Motor neuron (in vitro differentiated cells): ENCODE measurements around the gene IGF1R. TPM values are rescaled to one million over a fixed set of nuclear protein-coding genes. Genes with fewer than 3 reads are reported as not detected.

Experiments used
- ATAC-seq, 8 experiments: fragments of 200-7000 bp; cut with Tn5 transposase; replicated peaks in 6 of 8; 2 replicates each; pipeline ENCODE4 v1.8.0; 2021; ENCODE audit warnings: mild to moderate bottlenecking in 8 of 8, moderate library complexity in 8 of 8
- H3K27ac ChIP-seq, 2 donors: fragments of 250-450 bp; sonication (Bioruptor Pico); 2 replicates each; pipeline ENCODE4 v1.9.0; 2021; ENCODE audit warnings: antibody characterized with exemption in 2 of 2, mild to moderate bottlenecking in 2 of 2, moderate library complexity in 1 of 2
- H3K4me1 ChIP-seq, 2 donors: fragments of 250-450 bp; sonication (Bioruptor Pico); replicated peaks in 1 of 2; 2 replicates each; pipeline ENCODE4 v1.6.1; 2021; ENCODE audit warnings: antibody characterized with exemption in 2 of 2, mild to moderate bottlenecking in 2 of 2, moderate library complexity in 1 of 2
- H3K4me3 ChIP-seq, 5 donors: fragments of 250-450 bp; sonication (Bioruptor Pico); 2 replicates each; pipeline ENCODE4 v1.9.0; 2021; ENCODE audit warnings: antibody characterized with exemption in 5 of 5, mild to moderate bottlenecking in 5 of 5, moderate library complexity in 4 of 5
- WGBS, 10 experiments: fragments of 450-650 bp; shearing (Covaris generic); methylation state at CpG; one replicate each; pipeline ENCODE4 v1.0.0; 2022; 5-methylcytosine and 5-hydroxymethylcytosine counted together
- in situ Hi-C, 9 experiments: fragments of 400-800 bp; cut with MboI; loops; one replicate each; pipeline ENCODE4 v1.15.0; 2021; ENCODE audit warnings: low sequenced_read_pairs in 9 of 9, low pct_unique_long_range_greater_than_20kb in 2 of 9; ENCODE audit not compliant: unreplicated experiment in 9 of 9
- total RNA-seq, 8 experiments: library from RNA; unstranded; fragments of 300-600 nt; gene quantifications; 2 replicates each; pipeline versions ENCODE4 v1.2.3 to v1.2.4, GENCODE V29; 2022

The IGF1R gene
- total RNA-seq, 8 experiments from 2014 or later: 12.5 to 43.5 (median 26.1) TPM

DNA sequence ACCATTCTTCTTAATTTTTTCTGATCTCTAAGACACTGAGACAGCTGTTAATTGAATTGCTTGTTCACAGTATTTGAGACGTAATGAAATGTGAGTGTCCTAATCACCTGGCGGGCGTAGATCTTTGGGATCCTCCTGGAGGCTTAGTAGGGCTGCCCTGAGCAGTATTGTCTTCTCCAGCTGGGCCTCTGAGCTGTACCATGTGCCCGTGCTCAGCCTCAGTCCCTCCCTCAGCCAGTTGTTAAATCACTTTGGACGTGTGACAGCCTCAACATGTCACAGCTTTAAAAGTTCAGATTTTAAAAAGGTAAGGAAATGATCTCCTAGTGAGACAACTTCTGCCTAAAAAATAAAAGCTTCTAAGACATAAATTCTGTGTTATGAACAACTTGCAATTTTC lies 35.5 kb downstream of the IGF1R start:
- in situ Hi-C loops: no loop called here
- 14 to 70% (median 44%) methylated on average over 1 to 5 of the region's 5 CpGs; no CpG with 5 or more reads in 1 of the 10 experiments for WGBS, 10 experiments
- peak in 4 of 8 experiments; percentile 45 to 75 (median 57) for ATAC-seq
- Histone ChIP-seq H3K27ac (no peak overlapping the region), H3K4me3 (no peak overlapping the region), H3K4me1 (peaks cover 12 to 19% of the 10 kb centered on the region in 2 donors)

DNA sequence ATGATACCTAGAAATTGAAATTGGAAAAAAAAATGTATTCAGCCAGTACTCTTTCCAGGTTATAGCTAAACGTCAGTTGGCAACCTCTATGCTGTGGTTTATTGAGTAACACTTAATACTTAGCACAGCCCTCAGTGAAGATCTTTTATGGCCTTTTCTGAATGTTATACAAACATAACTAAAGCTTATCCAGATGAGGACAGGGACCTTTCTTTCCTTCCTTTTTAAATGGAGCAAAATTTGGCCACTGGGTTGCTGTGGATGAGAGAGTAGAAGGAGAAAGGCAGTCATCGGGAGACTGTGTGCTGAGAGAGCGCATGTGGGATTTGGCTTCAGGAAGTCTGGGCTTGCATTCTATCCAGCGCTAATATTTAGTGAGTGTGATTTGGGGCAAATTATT lies 36.1 kb downstream of the IGF1R start:
- no peak overlapping the region for H3K4me3 ChIP-seq
- H3K4me1 ChIP-seq: peaks cover 12 to 19% of the 10 kb centered on the region in 2 donors
- H3K27ac ChIP-seq: no peak overlapping the region
- 26 to 94% (median 50%) methylated on average over 2 to 4 of the region's 4 CpGs; no CpG with 5 or more reads in 3 of the 10 experiments for WGBS, 10 experiments
- peak in 1 of 8 experiments; percentile 22 for ATAC-seq
- in situ Hi-C loops: no loop called here

DNA sequence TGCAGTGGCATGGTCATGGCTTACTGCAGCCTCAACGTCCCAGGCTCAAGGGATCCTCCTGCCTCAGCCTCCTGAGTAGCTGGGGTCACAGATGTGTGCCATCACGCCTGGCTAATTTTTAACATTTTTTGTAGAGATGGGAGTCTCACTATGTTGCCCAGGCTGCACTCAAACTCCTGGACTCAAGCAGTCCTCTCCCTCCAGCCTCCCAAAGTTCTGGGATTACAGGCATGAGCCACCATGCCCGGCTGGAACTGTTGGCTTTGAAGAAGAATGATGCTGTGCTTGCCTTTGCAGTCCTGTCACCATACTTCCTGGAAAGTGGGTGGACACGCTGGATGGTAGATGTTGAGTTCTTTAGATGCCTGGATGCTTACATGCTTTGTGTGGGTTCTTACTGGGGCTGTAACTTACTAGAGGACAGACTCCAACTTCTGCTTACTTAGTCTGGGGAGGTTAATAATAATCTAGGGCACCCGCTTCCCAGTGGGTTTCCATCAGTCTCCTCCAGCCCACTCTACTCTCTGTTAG lies 36.7 kb downstream of the IGF1R start:
- Histone ChIP-seq H3K4me3 (no peak overlapping the region), H3K27ac (no peak overlapping the region), H3K4me1 (peaks cover 12 to 21% of the 10 kb centered on the region in 2 donors)
- in situ Hi-C loops: no loop called here
- WGBS, 10 experiments: 33 to 100% (median 93%) methylated on average over 1 to 4 of the region's 5 CpGs; no CpG with 5 or more reads in 1 of the 10 experiments
- ATAC-seq: no peak

DNA sequence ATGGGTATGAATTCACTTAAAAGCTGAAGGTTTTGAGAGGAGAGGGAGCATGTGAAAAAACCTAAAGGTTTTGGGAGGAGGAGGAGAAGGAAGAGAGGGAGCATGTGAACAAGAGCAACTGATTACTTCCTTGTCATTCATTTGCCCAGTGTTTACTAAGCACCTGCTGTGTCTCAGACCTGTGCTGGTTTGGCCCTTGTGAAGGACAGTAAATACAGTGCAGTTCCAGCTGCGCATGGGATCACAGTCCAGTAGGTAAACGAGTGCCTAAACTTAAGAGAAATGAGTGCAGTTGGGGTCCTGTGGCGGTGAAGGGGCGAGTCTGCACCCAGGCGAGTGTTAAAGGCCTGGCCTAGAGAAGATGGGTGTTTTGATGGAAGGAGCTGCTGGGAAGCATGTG lies 38.6 kb downstream of the IGF1R start:
- WGBS, 10 experiments: 70 to 94% (median 90%) methylated on average over 1 to 4 of the region's 5 CpGs; no CpG with 5 or more reads in 5 of the 10 experiments
- Histone ChIP-seq H3K4me1 (peaks cover 12 to 22% of the 10 kb centered on the region in 2 donors), H3K4me3 (no peak overlapping the region), H3K27ac (no peak overlapping the region)
- ATAC-seq: no peak
- in situ Hi-C loops: no loop called here

DNA sequence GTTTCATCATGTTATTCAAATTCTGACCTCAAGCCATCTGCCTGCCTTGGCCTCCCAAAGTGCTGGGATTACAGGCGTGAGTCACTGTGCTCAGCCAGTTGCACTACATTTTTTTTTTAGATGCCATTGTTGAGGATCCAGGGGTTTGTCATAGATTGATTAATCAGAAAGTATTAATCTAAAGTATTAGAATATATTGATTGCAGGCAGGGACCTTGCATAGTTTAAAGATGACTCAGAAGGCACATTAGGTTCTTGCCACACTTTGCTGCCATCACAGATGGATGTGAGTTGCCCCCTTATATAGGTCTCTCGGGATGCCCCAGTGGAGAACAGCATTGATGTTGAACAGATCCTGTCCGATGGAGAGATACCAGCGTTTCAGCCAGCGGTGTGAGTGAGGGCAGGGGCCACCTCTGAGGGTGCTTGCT lies 41.1 kb downstream of the IGF1R start:
- Histone ChIP-seq H3K4me3 (no peak overlapping the region), H3K4me1 (peaks cover 10 to 33% of the 10 kb centered on the region in 2 donors), H3K27ac (no peak overlapping the region)
- in situ Hi-C loops: no loop called here
- WGBS, 10 experiments: 40 to 100% (median 79%) methylated on average over 1 to 4 of the region's 5 CpGs; no CpG with 5 or more reads in 4 of the 10 experiments
- peak in 7 of 8 experiments; percentile 3 to 84 (median 42) for ATAC-seq

DNA sequence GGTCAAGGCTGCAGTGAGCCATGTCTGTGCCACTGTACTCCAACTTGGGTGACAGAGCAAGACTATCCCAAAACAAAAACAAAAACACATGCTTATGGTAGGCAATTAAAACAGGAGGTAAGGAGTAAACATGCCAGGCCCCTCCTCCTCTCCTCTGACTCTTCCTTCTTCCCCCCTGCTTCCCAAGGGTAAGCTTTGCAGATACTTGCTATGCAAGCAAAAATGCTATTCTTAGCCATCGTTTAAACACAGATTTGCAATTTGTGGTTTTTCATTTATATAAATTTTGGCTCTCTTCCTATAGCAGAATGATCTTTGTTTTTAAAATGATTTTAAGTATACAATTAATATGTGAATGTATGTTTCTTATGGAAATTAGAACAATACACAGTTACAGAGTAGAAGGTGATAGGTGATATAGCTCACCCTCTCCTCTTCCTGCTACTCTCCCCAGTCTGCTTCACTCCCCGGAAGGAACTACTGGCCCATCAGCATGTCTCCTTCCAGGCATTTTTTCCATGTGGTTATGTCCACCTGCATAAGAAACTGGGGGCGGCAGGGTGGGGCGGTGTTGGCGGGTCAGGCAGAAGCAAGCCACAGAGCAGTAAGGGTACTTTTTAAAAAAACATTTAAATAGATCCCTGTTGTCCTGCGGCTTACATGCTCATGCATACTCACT lies 42.1 kb downstream of the IGF1R start:
- ATAC-seq: peak in 2 of 8 experiments; percentile 55 to 84
- in situ Hi-C loops: no loop called here
- Histone ChIP-seq H3K27ac (no peak overlapping the region), H3K4me1 (peaks cover 18 to 42% of the 10 kb centered on the region in 2 donors), H3K4me3 (no peak overlapping the region)
- WGBS, 10 experiments: 0 to 100% (median 77%) methylated on average over 1 to 6 of the region's 6 CpGs; no CpG with 5 or more reads in 2 of the 10 experiments

DNA sequence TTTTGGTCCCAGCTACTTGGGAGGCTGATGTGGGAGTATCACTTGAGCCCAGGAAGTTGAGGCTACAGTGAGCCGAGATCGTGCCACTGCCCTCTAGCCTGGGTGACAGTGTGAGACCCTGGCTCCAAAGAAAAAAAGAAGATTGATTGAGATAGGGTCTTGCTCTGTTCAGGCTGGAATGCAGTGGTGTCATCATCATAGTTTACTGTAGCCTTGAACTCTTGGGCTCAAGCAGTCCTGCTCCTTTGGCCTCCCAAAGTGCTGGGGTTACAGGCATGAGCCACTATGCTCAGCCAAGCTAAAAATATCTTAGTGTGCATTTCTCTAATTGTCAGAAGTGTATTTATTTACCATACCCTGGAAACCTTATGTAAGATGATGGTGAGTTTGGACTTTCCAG lies 43.9 kb downstream of the IGF1R start:
- H3K4me3 ChIP-seq: no peak overlapping the region
- in situ Hi-C loops: no loop called here
- peaks cover 21 to 42% of the 10 kb centered on the region in 2 donors for H3K4me1 ChIP-seq
- peak in 1 of 8 experiments; percentile 18 for ATAC-seq
- WGBS, 10 experiments: 73 to 85% (median 83%) methylated on average over 2 of the region's 2 CpGs; no CpG with 5 or more reads in 7 of the 10 experiments
- H3K27ac ChIP-seq: no peak overlapping the region

DNA sequence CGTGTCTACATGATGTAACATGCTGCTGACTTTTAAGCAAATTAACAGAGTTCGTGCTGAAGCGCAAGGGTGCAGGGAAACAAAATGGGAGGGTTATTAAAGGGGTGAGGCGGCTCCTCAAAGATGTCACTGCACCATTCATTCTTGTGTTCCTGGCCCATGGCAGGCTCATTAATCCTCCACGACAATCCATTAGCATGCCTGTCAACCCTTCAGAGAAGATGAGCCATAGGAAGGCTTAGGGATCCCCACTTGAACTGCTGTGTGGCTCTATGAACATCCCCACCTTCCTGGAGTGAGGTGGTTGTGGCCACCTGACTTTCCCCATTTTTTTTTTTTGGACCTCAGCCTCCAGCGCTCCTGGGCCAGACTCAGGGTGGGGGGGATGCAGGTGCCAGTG lies 45.8 kb downstream of the IGF1R start:
- peak in 5 of 8 experiments; percentile 55 to 89 (median 83) for ATAC-seq
- no peak overlapping the region for H3K27ac ChIP-seq
- in situ Hi-C loops: no loop called here
- WGBS, 10 experiments: 38 to 100% (median 60%) methylated on average over 1 to 6 of the region's 6 CpGs; no CpG with 5 or more reads in 1 of the 10 experiments
- H3K4me1 ChIP-seq: peaks cover 30 to 41% of the 10 kb centered on the region in 2 donors
- no peak overlapping the region for H3K4me3 ChIP-seq

DNA sequence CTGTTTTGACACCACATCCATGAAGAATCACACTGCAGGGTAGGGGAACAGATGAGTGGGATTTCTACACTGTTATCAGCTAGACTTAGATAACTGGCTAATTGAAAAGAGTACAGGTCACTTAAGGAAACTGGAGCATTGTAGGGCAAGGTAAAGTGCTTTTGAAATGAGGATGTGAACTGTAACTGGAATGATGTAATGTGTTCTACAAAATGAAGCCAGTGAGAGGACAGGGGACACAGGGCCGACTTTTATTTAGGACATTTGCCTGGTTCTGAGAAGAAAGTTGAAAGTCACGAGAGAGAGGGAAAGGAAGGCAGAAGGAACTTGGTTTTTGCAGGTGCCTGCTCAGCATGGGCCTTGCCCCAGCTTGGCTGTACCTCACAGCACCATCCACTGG lies 50.5 kb downstream of the IGF1R start:
- H3K4me1 ChIP-seq: peaks cover 38 to 45% of the 10 kb centered on the region in 2 donors
- WGBS, 10 experiments: 43 to 100% (median 84%) methylated on average over 1 to 2 of the region's 2 CpGs; no CpG with 5 or more reads in 4 of the 10 experiments
- no peak overlapping the region for H3K27ac ChIP-seq
- H3K4me3 ChIP-seq: no peak overlapping the region
- in situ Hi-C loops: no loop called here
- ATAC-seq: peak in 1 of 8 experiments; percentile 9

DNA sequence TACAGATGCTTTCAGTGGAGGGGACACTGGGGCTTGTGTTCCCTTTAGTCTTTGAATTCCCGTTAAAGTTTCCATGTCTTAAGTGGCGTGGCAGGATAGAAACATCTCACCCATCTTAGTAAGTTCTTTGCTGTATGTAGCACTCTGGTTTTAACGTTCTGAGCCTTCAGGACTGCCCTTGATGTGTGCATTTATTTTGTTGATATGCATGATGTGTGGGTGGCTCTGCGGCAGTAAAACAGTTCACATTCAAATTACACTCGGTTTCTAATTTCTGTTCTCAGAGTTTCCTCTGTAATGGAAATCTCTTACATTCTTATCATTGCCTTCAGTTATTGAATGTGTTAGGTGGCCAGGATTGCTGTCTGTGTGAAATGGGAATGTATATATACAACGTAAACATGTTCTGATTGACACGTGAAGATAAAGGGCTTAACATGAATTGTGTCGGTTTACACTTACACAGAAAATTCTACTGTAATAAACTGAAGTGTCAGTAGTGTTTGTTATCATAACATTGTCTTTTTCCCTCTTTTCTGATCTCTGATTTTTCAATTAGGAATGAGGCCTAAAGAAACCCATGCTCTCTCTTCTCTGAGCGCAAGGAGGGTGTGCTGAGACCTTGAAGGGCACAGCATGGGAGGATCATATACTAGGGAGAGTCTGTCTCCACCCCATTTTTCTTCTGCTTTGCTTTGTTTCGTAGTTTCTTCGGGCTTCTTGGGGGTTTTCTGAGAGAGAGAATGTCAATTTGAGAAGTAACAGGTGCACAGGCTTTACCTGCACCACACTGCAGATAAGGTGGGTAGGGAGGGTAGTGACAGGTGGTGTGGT lies 51.5 kb downstream of the IGF1R start:
- in situ Hi-C loops: no loop called here
- Histone ChIP-seq H3K4me3 (no peak overlapping the region), H3K27ac (no peak overlapping the region), H3K4me1 (peaks cover 28 to 35% of the 10 kb centered on the region in 2 donors)
- ATAC-seq: peak in 6 of 8 experiments; percentile 19 to 81 (median 58)
- 27 to 94% (median 45%) methylated on average over 2 to 10 of the region's 11 CpGs for WGBS, 10 experiments

DNA sequence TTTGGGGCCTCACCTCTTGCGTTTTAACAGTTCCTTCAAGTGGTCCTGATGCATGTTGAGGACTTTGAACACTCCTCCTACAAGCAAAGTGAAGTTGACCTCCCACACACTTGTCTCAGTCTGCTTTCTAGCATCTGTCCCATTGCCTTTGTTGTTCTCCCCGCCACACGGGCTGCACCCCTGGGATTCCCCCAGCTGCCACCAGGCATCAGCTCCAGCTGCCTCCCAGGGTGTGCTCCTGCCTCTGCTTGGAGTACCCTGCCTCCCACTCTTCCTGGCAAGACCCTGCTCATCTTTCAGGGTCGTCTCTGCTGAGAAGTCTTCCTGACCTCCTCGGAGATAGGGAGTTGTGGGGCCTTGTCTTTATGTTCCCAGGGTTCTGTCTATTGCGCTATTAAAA lies 52.2 kb downstream of the IGF1R start:
- Histone ChIP-seq H3K4me1 (peaks cover 22 to 28% of the 10 kb centered on the region in 2 donors), H3K4me3 (no peak overlapping the region), H3K27ac (no peak overlapping the region)
- in situ Hi-C loops: no loop called here
- ATAC-seq: peak in 2 of 8 experiments; percentile 30 to 44
- 0 to 100% (median 82%) methylated on average over 1 to 4 of the region's 6 CpGs; no CpG with 5 or more reads in 2 of the 10 experiments for WGBS, 10 experiments

DNA sequence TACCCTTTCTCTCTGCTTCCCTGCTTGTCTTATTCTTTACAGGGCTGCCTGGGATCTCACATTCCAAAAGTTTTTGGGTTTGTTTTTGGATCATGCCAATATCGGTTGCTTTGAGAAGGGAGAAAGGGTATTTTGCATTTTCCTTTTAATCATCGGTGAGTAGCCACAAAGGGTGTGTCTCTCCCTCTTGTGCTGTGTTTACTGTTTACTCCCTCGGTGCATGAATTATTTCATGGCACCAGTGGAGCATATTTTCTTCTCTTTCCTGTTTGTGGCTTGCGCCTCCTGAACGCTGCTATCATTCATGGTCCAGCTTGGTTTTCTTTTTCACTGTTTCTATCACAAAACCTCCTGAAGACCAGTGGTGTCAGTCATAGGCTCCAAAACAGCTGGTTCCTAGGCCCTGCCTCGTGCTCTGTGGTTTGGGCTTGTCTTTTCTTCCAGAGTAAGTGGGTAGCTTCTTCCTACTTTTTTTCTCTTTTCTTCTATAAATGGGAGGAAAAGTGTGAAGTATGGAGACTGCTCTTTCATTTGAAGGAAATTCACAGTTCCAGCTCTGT lies 54.9 kb downstream of the IGF1R start:
- peak in 3 of 8 experiments; percentile 30 to 80 (median 78) for ATAC-seq
- Histone ChIP-seq H3K27ac (no peak overlapping the region), H3K4me1 (peaks cover 22 to 25% of the 10 kb centered on the region in 2 donors), H3K4me3 (no peak overlapping the region)
- 0 to 87% (median 56%) methylated on average over 1 to 6 of the region's 6 CpGs; no CpG with 5 or more reads in 1 of the 10 experiments for WGBS, 10 experiments
- in situ Hi-C loops: no loop called here
